ENCODE results near the gene DGUOK. TPM values are rescaled to one million over a fixed set of nuclear protein-coding genes. Genes with fewer than 3 reads are reported as not detected.

The DGUOK gene
- total RNA-seq, 2 donors from 2014 or later = 77.4 to 107 TPM

DNA sequence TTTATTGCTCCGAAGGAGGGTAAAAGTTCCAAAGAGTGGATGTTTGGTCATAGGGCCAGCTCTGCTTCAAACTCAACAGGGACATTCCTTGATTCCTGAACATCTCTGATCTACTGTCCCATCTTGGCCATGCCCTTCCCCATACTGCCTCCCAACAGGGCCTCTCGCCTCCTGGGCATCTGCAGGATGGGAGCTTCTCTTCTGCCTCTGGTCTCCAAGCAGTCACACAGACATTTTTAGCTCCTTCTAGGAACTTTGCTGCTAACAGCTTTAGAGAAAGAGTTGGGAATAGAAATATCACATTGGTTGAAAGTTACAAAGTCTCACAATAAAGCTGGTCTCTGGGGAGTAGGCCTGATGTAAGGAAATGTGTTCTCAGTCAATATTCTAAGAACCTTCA, 9.4 kb upstream of the DGUOK start:
- Histone ChIP-seq H3K36me3 (no peaks in the 10 kb centered on the region), H3K4me1 (replicated peaks) (no peaks in the 10 kb centered on the region), H3K27me3 (replicated peaks; ENCODE audit: insufficient read depth) (no peaks in the 10 kb centered on the region), H3K4me3 (no peak overlapping the region), H3K9me3 (no peaks in the 10 kb centered on the region), H3K27ac (no peak overlapping the region)
- no peak for TF ChIP-seq POLR2AphosphoS5 (IDR thresholded peaks at IDR 0.05)
- no peak for DNase-seq (ENCODE audit: low spot score)
- WGBS = 50% methylated on average over 2 of the region's 2 CpGs
- intact Hi-C loops (cut with DNase I) = no loop called here

DNA sequence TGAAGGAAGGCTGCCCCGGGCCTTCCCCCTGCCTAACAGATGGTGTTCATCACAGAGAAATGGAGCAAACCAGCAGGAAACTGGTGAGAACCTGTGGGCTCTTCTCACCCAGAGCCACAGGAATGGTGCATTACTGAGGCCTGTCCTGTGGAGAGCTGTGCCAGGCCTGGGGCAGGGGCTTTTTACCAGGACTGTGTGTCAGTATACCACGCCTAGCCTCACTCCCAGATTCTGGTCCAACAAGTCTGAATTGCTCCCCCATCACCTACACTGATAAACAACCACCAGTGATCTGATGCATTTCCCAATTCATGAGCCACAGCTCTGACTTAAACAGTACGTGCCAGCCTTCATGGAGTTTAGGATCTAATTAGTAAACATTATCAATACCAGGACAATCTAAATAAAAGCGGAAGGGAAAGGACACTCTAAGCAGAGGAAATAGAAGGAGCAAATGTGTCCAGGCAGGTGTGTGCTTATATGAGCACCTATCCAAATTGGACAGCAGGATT, 8.9 kb upstream of the DGUOK start:
- Histone ChIP-seq H3K4me1 (replicated peaks) (no peaks in the 10 kb centered on the region), H3K36me3 (no peaks in the 10 kb centered on the region), H3K4me3 (no peak overlapping the region), H3K27ac (no peak overlapping the region), H3K9me3 (no peaks in the 10 kb centered on the region), H3K27me3 (replicated peaks; ENCODE audit: insufficient read depth) (no peaks in the 10 kb centered on the region)
- WGBS = 83% methylated on average over 4 of the region's 4 CpGs
- TF ChIP-seq POLR2AphosphoS5 (IDR thresholded peaks at IDR 0.05) = peak; percentile 19
- no peak for TF ChIP-seq POLR2A (IDR thresholded peaks at IDR 0.05)
- DNase-seq (ENCODE audit: low spot score) = no peak
- intact Hi-C loops (cut with DNase I) = no loop called here

DNA sequence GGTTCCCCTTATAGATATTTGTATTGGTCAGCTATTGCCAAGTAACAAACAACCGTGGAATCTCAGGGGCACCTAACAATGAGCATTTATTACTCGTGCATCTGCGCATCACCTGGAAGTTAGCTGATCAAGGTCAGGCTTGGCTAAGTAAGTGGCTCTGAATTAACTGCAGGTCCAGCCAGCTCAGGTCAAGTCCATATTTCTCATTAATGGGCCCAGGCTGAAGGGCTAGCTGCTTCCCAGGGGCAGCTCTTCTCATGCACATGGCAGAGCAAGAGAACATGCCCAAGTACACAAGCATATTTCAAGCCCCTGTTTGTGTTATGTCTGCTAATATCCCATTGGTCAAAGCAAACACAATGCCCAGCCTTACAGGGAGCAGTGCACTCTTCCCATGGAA, 7.8 kb upstream of the DGUOK start:
- Histone ChIP-seq H3K9me3 (no peaks in the 10 kb centered on the region), H3K4me1 (replicated peaks) (no peaks in the 10 kb centered on the region), H3K27ac (no peak overlapping the region), H3K4me3 (no peak overlapping the region), H3K36me3 (no peaks in the 10 kb centered on the region), H3K27me3 (replicated peaks; ENCODE audit: insufficient read depth) (no peaks in the 10 kb centered on the region)
- intact Hi-C loops (cut with DNase I) = no loop called here
- no peak for DNase-seq (ENCODE audit: low spot score)
- WGBS = 81% methylated on average over 3 of the region's 3 CpGs
- TF ChIP-seq, protein P1, sequence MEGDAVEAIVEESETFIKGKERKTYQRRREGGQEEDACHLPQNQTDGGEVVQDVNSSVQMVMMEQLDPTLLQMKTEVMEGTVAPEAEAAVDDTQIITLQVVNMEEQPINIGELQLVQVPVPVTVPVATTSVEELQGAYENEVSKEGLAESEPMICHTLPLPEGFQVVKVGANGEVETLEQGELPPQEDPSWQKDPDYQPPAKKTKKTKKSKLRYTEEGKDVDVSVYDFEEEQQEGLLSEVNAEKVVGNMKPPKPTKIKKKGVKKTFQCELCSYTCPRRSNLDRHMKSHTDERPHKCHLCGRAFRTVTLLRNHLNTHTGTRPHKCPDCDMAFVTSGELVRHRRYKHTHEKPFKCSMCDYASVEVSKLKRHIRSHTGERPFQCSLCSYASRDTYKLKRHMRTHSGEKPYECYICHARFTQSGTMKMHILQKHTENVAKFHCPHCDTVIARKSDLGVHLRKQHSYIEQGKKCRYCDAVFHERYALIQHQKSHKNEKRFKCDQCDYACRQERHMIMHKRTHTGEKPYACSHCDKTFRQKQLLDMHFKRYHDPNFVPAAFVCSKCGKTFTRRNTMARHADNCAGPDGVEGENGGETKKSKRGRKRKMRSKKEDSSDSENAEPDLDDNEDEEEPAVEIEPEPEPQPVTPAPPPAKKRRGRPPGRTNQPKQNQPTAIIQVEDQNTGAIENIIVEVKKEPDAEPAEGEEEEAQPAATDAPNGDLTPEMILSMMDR (IDR thresholded peaks at IDR 0.05) = no peak
- peak; percentile 12 for TF ChIP-seq POLR2AphosphoS5 (IDR thresholded peaks at IDR 0.05)
- no peak for TF ChIP-seq POLR2A (IDR thresholded peaks at IDR 0.05)

DNA sequence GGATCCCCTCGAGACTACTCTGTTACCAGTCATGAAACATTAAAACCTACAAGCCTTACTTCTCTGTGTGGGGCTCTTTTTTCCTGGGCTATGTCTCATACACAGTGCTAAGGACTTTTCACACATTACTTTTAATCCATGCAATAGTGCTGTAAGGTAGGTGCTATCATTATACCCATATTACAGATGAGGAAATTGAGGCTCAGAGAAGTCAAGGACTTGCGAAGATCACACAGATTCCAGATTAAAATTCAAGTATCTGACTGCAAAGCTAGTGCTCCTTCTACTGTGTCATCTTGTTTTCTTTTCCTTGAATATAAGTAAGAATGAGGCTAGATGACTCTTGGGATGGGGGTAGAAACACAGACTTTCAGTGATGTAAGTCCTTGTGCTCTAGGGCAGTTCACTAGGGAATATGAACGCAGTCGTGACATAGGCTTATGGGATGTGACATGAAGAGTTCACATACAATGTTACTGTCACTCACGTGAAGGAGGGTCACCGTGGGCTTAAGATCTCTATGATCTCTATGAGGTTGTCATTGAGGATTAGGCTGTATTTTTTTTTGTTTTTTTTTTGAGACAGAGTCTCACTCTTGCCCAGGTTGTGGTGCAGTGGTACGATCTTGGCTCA, 7.0 kb upstream of the DGUOK start:
- 76% methylated on average over 7 of the region's 7 CpGs for WGBS
- Histone ChIP-seq H3K4me1 (replicated peaks) (no peaks in the 10 kb centered on the region), H3K36me3 (no peaks in the 10 kb centered on the region), H3K27ac (no peak overlapping the region), H3K27me3 (replicated peaks; ENCODE audit: insufficient read depth) (no peaks in the 10 kb centered on the region), H3K4me3 (no peak overlapping the region), H3K9me3 (no peaks in the 10 kb centered on the region)
- TF ChIP-seq POLR2AphosphoS5 (IDR thresholded peaks at IDR 0.05) = no peak
- TF ChIP-seq POLR2A (IDR thresholded peaks at IDR 0.05) = no peak
- TF ChIP-seq, protein P1 (IDR thresholded peaks at IDR 0.05) = no peak
- DNase-seq (ENCODE audit: low spot score) = no peak
- intact Hi-C loops (cut with DNase I) = no loop called here

DNA sequence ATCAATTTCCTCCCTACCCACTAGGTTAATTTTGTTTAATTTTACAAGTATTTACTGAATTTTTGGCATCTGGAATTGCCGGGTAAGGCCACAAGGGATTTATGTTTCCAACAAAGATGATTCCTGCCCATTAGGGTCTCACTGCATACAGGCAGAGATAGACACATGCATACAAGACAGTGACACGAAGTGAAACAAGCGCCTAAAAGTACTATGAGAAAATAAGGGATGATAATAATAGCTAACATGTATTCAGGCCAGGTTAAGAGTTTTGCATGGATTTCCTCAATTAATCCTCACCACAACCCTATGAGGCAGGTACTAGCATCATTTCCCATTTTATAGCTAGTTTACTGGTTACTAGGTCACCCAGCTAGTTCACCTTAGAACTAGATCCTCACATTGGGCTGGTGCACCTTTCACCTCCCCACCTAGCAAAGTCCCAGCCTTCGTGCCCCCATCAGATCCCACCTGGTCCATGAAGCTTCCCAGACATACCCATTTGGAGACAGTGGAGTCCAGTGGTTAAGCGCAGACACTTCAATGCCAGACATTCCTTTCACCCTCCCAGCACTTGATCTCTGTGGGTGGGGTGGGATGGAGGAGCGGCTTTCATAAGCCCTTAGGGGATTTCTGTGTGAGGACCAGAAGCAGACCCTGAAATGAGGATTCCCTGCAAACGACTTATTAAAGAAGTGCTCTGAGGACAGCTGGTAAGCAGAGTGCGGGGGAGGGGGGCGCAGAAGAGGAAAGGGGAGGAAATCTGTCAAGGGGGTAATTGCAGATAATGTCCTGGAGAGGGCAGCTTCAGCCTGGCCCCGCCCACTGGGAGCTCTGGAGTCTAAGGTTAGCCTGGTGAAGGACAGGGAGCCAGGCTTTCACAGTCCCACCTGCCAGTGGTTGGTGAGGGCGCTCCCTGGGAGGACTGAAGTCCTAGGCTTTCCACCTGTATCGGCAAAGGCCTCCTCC, 5.8 kb upstream of the DGUOK start:
- 46% methylated on average over 12 of the region's 12 CpGs for WGBS
- Histone ChIP-seq H3K36me3 (no peaks in the 10 kb centered on the region), H3K27ac (no peak overlapping the region), H3K9me3 (no peaks in the 10 kb centered on the region), H3K4me1 (replicated peaks) (no peaks in the 10 kb centered on the region), H3K4me3 (no peak overlapping the region), H3K27me3 (replicated peaks; ENCODE audit: insufficient read depth) (no peaks in the 10 kb centered on the region)
- intact Hi-C loops (cut with DNase I) = no loop called here
- DNase-seq (ENCODE audit: low spot score) = no peak
- TF ChIP-seq POLR2AphosphoS5 (IDR thresholded peaks at IDR 0.05) (no peak), POLR2A (IDR thresholded peaks at IDR 0.05) (no peak)
- TF ChIP-seq, protein P1 (IDR thresholded peaks at IDR 0.05) = peak in 2 of 4 experiments; percentile 9 to 14

All from prostate gland (tissue), 2 donors.